GM21786 (cell line): Measurements from ENCODE around the gene FRA10AC1.

Experiments
- ATAC-seq: cut with Tn5 transposase; IDR thresholded peaks from one replicate; pipeline ENCODE4 v1.9.1; 2021; ENCODE audit not compliant: unreplicated experiment

FRA10AC1 gene

GRCh38 chr10:93630625-93631557 is 71.5 kb downstream of the FRA10AC1 start:
- ATAC-seq = no peak

GRCh38 chr10:93629647-93630305 is 72.6 kb downstream of the FRA10AC1 start:
- ATAC-seq = no peak

- ATAC-seq = no peak
Observed at GRCh38 chr10:93628858-93629257, 73.5 kb downstream of the FRA10AC1 start.

- ATAC-seq = no peak
Observed at GRCh38 chr10:93622942-93623341, 79.5 kb downstream of the FRA10AC1 start.

GRCh38 chr10:93620925-93621324 is 81.5 kb downstream of the FRA10AC1 start:
- no peak for ATAC-seq
